ENCODE measurements around the gene HNF4A.

HNF4A gene

DNA sequence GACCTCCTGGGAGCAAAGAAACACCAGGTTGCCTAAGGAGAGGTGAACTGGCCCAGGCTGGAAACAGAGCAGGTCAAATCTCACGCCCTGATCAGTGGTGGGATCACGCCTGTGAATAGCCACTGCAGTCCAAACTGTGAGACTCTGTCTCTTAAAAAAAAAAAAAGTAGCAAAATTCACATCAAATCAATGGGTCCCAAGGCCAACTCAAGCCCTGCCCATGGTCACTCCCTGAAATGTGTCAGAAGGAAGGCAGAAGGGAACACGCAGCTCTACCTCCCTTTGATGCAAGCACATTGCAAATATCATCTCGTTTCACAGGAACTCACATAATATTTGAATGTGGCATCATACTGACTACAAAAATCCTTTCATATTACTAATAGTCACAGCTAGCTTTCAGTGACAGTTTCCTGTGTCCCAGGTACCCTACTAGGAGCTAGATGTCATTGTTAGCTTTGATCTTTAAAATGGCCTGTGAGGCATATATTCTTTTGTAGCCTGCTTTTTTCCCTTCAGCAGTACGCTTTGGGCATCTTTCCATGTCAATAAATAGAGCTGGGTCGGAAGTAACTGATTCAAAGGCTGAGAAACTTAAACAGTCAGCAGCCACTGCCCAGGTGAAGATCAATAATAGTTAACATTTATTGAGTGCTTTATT lies 105.8 kb downstream of the HNF4A start (continued):
- TF ChIP-seq OSR2 (tag by site-specific recombination; IDR thresholded peaks at IDR 0.05) (no peak), HOXC10 (CRISPR knock-in tag; IDR thresholded peaks at IDR 0.05) (no peak), ZNF239 (tag by site-specific recombination; IDR thresholded peaks at IDR 0.05) (no peak), ZNF629 (tag by site-specific recombination; IDR thresholded peaks at IDR 0.05) (no peak), ZNF248 (tag by site-specific recombination; IDR thresholded peaks at IDR 0.05) (no peak)

DNA sequence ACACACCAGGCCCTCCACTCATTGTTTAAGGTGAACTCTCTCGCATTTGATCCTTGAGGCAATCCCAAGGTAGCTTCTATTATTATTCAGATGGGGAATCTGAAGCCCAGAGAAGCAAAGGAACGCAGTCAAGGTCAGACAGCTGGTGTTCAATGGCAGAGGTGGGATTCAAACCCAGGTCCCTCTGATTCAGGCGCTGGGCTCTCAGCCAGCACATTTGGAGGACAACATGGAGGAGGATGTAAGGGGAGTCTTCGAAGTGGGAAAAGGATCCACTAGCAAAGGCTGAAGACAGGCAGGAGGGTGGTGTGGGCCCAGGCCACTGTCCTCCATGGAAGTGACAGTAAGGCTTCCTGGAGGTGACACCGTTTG lies 106.3 kb downstream of the HNF4A start:
- no peak overlapping the region for H3K4me3 ChIP-seq (ENCODE audit: low read depth, low read length)
- no peaks in the 10 kb centered on the region for H3K36me3 ChIP-seq (ENCODE audit: control insufficient read depth in 2 of 2, insufficient read depth in 1 of 2, low read length in 2 of 2)
- CTCF ChIA-PET: interaction anchor here (0.6 to 3.2 kb wide), 16 partner anchors 11 to 249 kb away, joined by 3 to 36 read pairs (median 4); partner anchors contain the start of gene FITM2
- H3K4me1 ChIP-seq (ENCODE audit: control insufficient read depth, insufficient read depth, low read length): no peaks in the 10 kb centered on the region
- TF ChIP-seq ZBTB1 (tag by site-specific recombination; IDR thresholded peaks at IDR 0.05): no peak
- TF ChIP-seq ZNF510 (tag by site-specific recombination; IDR thresholded peaks at IDR 0.05; ENCODE audit: insufficient replicate concordance): no peak
- no peak for TF ChIP-seq ZBTB7A (tag by site-specific recombination; IDR thresholded peaks at IDR 0.05; ENCODE audit: low read depth)
- TF ChIP-seq ZNF121 (tag by site-specific recombination; IDR thresholded peaks at IDR 0.05): no peak
- TF ChIP-seq ZNF623 (tag by site-specific recombination; IDR thresholded peaks at IDR 0.05): no peak
- TF ChIP-seq SALL2 (tag by site-specific recombination; IDR thresholded peaks at IDR 0.05; ENCODE audit: borderline replicate concordance): no peak
- TF ChIP-seq ZNF391 (tag by site-specific recombination; IDR thresholded peaks at IDR 0.05; ENCODE audit: borderline replicate concordance, low read depth): no peak
- TF ChIP-seq SETDB1 (IDR thresholded peaks at IDR 0.05; ENCODE audit: insufficient read length, low read length): no peak
- no peak for TF ChIP-seq ZNF266 (tag by site-specific recombination; IDR thresholded peaks at IDR 0.05; ENCODE audit: low read depth)
- TF ChIP-seq, protein P1, sequence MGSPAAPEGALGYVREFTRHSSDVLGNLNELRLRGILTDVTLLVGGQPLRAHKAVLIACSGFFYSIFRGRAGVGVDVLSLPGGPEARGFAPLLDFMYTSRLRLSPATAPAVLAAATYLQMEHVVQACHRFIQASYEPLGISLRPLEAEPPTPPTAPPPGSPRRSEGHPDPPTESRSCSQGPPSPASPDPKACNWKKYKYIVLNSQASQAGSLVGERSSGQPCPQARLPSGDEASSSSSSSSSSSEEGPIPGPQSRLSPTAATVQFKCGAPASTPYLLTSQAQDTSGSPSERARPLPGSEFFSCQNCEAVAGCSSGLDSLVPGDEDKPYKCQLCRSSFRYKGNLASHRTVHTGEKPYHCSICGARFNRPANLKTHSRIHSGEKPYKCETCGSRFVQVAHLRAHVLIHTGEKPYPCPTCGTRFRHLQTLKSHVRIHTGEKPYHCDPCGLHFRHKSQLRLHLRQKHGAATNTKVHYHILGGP (tag by site-specific recombination; IDR thresholded peaks at IDR 0.05): no peak
- TF ChIP-seq, protein P2, sequence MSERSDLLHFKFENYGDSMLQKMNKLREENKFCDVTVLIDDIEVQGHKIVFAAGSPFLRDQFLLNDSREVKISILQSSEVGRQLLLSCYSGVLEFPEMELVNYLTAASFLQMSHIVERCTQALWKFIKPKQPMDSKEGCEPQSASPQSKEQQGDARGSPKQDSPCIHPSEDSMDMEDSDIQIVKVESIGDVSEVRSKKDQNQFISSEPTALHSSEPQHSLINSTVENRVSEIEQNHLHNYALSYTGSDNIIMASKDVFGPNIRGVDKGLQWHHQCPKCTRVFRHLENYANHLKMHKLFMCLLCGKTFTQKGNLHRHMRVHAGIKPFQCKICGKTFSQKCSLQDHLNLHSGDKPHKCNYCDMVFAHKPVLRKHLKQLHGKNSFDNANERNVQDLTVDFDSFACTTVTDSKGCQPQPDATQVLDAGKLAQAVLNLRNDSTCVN (tag by site-specific recombination; optimal IDR thresholded peaks at IDR 0.05): no peak
- no peak for TF ChIP-seq ZNF529 (tag by site-specific recombination; IDR thresholded peaks at IDR 0.05; ENCODE audit: insufficient replicate concordance)
- no peak for TF ChIP-seq ZNF223 (tag by site-specific recombination; IDR thresholded peaks at IDR 0.05)
- TF ChIP-seq OSR2 (tag by site-specific recombination; IDR thresholded peaks at IDR 0.05): no peak
- TF ChIP-seq, protein P3, sequence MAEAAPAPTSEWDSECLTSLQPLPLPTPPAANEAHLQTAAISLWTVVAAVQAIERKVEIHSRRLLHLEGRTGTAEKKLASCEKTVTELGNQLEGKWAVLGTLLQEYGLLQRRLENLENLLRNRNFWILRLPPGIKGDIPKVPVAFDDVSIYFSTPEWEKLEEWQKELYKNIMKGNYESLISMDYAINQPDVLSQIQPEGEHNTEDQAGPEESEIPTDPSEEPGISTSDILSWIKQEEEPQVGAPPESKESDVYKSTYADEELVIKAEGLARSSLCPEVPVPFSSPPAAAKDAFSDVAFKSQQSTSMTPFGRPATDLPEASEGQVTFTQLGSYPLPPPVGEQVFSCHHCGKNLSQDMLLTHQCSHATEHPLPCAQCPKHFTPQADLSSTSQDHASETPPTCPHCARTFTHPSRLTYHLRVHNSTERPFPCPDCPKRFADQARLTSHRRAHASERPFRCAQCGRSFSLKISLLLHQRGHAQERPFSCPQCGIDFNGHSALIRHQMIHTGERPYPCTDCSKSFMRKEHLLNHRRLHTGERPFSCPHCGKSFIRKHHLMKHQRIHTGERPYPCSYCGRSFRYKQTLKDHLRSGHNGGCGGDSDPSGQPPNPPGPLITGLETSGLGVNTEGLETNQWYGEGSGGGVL (tag by site-specific recombination; IDR thresholded peaks at IDR 0.05): no peak
- TF ChIP-seq, protein P4, sequence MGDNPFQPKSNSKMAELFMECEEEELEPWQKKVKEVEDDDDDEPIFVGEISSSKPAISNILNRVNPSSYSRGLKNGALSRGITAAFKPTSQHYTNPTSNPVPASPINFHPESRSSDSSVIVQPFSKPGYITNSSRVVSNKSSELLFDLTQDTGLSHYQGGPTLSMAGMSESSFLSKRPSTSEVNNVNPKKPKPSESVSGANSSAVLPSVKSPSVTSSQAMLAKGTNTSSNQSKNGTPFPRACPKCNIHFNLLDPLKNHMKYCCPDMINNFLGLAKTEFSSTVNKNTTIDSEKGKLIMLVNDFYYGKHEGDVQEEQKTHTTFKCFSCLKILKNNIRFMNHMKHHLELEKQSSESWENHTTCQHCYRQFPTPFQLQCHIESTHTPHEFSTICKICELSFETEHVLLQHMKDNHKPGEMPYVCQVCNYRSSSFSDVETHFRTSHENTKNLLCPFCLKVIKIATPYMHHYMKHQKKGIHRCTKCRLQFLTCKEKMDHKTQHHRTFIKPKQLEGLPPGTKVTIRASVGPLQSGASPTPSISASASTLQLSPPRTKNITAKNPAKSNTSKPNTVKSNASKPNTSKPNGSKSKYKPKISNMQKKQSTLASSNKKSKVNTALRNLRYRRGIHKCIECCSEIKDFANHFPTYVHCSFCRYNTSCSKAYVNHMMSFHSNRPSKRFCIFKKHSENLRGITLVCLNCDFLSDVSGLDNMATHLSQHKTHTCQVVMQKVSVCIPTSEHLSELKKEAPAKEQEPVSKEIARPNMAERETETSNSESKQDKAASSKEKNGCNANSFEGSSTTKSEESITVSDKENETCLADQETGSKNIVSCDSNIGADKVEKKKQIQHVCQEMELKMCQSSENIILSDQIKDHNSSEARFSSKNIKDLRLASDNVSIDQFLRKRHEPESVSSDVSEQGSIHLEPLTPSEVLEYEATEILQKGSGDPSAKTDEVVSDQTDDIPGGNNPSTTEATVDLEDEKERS (tag by site-specific recombination; IDR thresholded peaks at IDR 0.05): no peak
- TF ChIP-seq ZNF324 (tag by site-specific recombination; IDR thresholded peaks at IDR 0.05): no peak
- TF ChIP-seq ZNF366 (tag by site-specific recombination; conservative IDR thresholded peaks at IDR 0.05): no peak
- no peak for TF ChIP-seq ZNF707 (tag by site-specific recombination; IDR thresholded peaks at IDR 0.05)
- TF ChIP-seq ZNF558 (tag by site-specific recombination; IDR thresholded peaks at IDR 0.05): no peak
- no peak overlapping the region for H3K27ac ChIP-seq (ENCODE audit: extremely low read depth, low read depth, low read length)
- H3K9me3 ChIP-seq (ENCODE audit: control insufficient read depth, insufficient read depth, low read depth, low read length): no peaks in the 10 kb centered on the region
- POLR2A ChIA-PET: no interaction called here
